ENCODE results near the gene HSPB8. TPM values are rescaled to one million over a fixed set of nuclear protein-coding genes. Genes with fewer than 3 reads are reported as not detected.

HSPB8 gene
- total and polyA plus RNA-seq, 8 donors, result 17.3 to 253 (median 59.6) TPM

DNA sequence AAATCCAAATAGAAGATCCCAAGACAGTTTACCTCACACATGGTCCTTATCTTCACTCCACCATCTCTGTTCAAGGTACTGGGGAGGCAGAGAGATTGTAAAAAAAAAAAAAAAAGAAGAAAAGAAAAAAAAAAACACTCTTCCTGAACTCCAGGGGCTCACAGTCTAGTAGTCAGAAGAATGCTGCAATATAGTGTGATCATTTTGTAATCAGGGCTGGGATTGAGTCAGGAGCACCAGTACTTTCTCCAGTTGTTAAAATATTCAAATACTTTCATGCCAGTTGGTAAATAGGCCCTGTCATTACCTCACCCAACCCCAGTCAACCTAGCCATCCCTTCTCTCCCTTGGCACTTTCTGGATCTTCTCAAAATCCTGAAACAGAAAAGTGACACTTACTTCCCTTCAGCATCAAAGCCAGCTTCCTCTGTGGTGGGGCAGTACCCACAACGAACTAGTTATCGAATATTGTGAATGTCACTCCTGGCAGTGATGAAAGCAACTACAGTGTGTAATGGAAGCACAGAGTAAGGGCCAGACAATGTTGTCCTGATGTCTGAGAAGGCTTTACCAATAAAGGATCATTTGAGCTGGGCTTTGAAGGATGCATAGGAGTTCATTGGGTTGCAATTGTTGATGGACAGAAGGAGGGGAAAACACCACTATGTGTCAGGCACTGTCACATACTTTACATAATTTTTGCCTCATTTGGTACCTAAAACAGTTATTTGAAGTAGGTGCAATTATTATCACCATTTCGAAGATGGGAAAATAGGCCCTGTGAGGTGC is 44.3 kb upstream of the HSPB8 start:
- WGBS, 5 donors, result 79 to 87% (median 82%) methylated on average over 3 of the region's 3 CpGs
- no peak overlapping the region for H3K27ac ChIP-seq
- no peak overlapping the region for H3K4me3 ChIP-seq
- H3K36me3 ChIP-seq, result no peaks in the 10 kb centered on the region
- no peaks in the 10 kb centered on the region for H3K27me3 ChIP-seq
- peaks cover 0 to 17% (median 10%) of the 10 kb centered on the region in 4 donors for H3K9me3 ChIP-seq
- DNase-seq, result no peak
- no peaks in the 10 kb centered on the region for H3K4me1 ChIP-seq
- no peak for TF ChIP-seq POLR2A (IDR thresholded peaks at IDR 0.05)
- intact Hi-C loops (cut with DNase I; ENCODE audit: low total_unique reads), result no loop called here

DNA sequence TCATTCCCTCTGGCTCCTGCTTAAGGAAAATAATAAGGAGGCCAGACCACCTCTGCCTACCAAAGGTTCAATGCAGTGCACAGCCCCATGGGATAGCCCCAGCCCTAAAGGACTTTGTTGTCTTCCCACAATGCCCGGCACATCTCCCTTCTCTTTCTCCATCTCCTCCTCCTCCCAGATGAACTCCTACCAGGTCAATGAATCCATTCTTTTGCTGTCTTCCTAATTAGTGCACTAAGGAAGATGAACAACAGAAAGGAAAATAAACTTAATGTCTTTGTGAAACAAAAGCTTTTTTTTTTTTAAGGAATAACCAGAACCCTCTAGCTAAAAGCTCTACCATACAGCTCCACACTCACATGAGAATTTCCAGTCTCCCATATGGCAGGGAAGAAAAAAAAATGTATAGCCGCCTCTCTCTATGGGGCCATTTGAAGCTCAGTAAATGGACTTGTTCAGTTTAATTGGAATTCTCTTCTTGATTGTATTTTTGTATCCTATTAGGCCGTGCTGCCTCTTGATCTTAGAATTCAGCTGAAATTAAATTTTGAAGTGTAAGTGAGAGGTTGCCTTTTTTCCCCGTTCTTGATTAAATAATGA is 41.8 kb upstream of the HSPB8 start:
- H3K9me3 ChIP-seq, result peaks cover 0 to 15% (median 8%) of the 10 kb centered on the region in 4 donors
- TF ChIP-seq, protein P1, sequence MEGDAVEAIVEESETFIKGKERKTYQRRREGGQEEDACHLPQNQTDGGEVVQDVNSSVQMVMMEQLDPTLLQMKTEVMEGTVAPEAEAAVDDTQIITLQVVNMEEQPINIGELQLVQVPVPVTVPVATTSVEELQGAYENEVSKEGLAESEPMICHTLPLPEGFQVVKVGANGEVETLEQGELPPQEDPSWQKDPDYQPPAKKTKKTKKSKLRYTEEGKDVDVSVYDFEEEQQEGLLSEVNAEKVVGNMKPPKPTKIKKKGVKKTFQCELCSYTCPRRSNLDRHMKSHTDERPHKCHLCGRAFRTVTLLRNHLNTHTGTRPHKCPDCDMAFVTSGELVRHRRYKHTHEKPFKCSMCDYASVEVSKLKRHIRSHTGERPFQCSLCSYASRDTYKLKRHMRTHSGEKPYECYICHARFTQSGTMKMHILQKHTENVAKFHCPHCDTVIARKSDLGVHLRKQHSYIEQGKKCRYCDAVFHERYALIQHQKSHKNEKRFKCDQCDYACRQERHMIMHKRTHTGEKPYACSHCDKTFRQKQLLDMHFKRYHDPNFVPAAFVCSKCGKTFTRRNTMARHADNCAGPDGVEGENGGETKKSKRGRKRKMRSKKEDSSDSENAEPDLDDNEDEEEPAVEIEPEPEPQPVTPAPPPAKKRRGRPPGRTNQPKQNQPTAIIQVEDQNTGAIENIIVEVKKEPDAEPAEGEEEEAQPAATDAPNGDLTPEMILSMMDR (IDR thresholded peaks at IDR 0.05), result no peak
- no peak for TF ChIP-seq POLR2AphosphoS5 (IDR thresholded peaks at IDR 0.05)
- no peak for TF ChIP-seq EP300 (IDR thresholded peaks at IDR 0.05)
- TF ChIP-seq POLR2A (IDR thresholded peaks at IDR 0.05), result no peak
- H3K4me1 ChIP-seq, result no peaks in the 10 kb centered on the region
- no peak overlapping the region for H3K4me3 ChIP-seq
- intact Hi-C loops (cut with DNase I; ENCODE audit: low total_unique reads), result no loop called here
- no peak for DNase-seq
- H3K27me3 ChIP-seq, result no peaks in the 10 kb centered on the region
- no peaks in the 10 kb centered on the region for H3K36me3 ChIP-seq
- no peak overlapping the region for H3K27ac ChIP-seq
- WGBS, 5 donors, result 77 to 83% (median 79%) methylated on average over 4 of the region's 4 CpGs

DNA sequence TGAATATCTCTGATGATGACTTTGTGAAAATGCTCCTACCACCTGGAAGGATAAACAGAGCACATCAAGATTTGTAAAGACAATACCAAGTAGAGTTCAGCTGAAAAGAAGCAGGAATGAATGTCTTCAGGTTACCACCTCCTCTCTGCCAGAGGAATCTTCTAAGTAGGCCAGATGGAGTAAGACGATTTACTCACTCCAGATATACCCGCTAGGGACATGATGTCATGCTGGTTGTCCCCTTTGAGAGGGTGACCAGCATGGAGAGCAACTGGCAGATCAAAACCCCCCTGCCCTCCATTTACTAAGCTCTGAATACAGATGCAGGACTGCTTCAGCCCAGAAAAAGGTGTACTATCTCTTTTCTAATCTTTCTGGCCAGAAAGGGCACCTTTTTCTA is 39.3 kb upstream of the HSPB8 start:
- H3K27ac ChIP-seq, result no peak overlapping the region
- H3K4me1 ChIP-seq, result no peaks in the 10 kb centered on the region
- H3K9me3 ChIP-seq, result peaks cover 0 to 5% (median 0%) of the 10 kb centered on the region in 4 donors
- no peaks in the 10 kb centered on the region for H3K27me3 ChIP-seq
- WGBS, 5 donors, result 74 to 88% (median 84%) methylated on average over 2 of the region's 2 CpGs
- TF ChIP-seq EP300 (IDR thresholded peaks at IDR 0.05) (no peak), POLR2AphosphoS5 (IDR thresholded peaks at IDR 0.05) (no peak), POLR2A (IDR thresholded peaks at IDR 0.05) (no peak)
- TF ChIP-seq, protein P1 (IDR thresholded peaks at IDR 0.05), result no peak
- intact Hi-C loops (cut with DNase I; ENCODE audit: low total_unique reads), result no loop called here
- no peak overlapping the region for H3K4me3 ChIP-seq
- DNase-seq, result no peak
- H3K36me3 ChIP-seq, result no peaks in the 10 kb centered on the region

DNA sequence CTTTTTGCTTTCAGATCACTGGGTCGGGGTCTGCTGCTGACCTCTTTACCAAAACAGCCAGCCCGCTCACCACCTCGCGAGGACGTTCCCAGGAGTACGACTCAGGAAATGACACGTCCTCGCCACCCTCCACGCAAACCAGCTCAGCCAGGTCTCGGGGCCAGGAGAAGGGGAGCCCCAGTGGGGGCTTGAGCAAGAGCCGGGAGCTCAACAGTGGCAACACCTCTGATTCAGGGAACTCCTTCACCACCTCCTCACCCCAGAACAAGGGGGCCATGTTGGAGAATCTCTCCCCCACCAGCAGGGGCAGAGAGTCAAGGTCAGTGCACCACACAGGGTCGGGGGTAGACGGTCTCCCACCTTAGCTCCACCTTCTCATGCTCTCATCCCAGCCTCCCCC is 33.4 kb upstream of the HSPB8 start:
- Histone ChIP-seq H3K36me3 (no peaks in the 10 kb centered on the region), H3K4me3 (no peak overlapping the region), H3K4me1 (no peaks in the 10 kb centered on the region), H3K9me3 (no peaks in the 10 kb centered on the region), H3K27ac (no peak overlapping the region), H3K27me3 (peaks cover 0 to 6% (median 0%) of the 10 kb centered on the region in 3 donors)
- TF ChIP-seq, protein P1 (IDR thresholded peaks at IDR 0.05), result no peak
- TF ChIP-seq EP300 (IDR thresholded peaks at IDR 0.05), result no peak
- no peak for TF ChIP-seq POLR2A (IDR thresholded peaks at IDR 0.05)
- no peak for DNase-seq
- intact Hi-C loops (cut with DNase I; ENCODE audit: low total_unique reads), result no loop called here
- 54 to 66% (median 60%) methylated on average over 13 of the region's 13 CpGs for WGBS, 5 donors
